ENCODE data around the gene ATP1B2. TPM values are rescaled to one million over a fixed set of nuclear protein-coding genes. Genes with fewer than 3 reads are reported as not detected.
A peak's percentile ranks its signal among the peaks of the same experiment; 100 is the strongest.

ATP1B2 gene, protein sequence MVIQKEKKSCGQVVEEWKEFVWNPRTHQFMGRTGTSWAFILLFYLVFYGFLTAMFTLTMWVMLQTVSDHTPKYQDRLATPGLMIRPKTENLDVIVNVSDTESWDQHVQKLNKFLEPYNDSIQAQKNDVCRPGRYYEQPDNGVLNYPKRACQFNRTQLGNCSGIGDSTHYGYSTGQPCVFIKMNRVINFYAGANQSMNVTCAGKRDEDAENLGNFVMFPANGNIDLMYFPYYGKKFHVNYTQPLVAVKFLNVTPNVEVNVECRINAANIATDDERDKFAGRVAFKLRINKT
- 1 to 10 TPM in 1 of 4 donors, under 1 TPM in 2, not detected in 1; 0.28 to 1.4 (median 0.48) TPM for total RNA-seq

DNA sequence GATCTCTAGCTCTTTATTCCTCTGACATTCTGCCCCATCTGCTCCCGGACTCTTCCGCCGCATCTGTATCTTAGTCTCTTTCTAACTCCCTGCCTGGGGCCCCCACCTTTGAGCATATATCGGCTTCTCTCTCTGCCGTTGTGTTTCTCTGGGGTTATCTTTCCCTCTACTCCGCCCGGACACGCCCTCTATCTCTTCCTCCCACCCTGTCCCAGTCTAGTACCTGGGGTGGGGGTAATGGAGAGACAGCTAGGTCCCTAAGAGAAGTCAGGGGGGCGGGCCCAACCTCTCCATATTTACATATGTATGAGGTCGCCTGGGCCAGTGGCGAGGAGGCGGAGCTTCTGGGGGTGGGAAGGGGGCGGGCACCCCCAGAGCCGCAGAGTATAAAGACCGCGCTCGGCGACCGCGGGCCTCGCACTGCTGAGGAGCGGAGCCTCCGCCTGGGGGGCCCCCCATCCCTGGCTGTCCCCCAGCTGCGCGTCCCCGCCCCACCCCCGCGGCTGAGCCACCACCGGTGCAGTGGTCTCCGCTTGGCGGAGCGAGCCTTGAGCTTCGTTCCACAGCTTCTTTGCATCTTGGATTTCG lies at the start of gene ATP1B2:
Gene ATP1B2, plus strand, starts transcription at position 418 of the 588 bp plus-strand sequence. CDS start 593 bp downstream, outside the sequence.
- TF ChIP-seq, protein P1, sequence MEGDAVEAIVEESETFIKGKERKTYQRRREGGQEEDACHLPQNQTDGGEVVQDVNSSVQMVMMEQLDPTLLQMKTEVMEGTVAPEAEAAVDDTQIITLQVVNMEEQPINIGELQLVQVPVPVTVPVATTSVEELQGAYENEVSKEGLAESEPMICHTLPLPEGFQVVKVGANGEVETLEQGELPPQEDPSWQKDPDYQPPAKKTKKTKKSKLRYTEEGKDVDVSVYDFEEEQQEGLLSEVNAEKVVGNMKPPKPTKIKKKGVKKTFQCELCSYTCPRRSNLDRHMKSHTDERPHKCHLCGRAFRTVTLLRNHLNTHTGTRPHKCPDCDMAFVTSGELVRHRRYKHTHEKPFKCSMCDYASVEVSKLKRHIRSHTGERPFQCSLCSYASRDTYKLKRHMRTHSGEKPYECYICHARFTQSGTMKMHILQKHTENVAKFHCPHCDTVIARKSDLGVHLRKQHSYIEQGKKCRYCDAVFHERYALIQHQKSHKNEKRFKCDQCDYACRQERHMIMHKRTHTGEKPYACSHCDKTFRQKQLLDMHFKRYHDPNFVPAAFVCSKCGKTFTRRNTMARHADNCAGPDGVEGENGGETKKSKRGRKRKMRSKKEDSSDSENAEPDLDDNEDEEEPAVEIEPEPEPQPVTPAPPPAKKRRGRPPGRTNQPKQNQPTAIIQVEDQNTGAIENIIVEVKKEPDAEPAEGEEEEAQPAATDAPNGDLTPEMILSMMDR (IDR thresholded peaks at IDR 0.05), result no peak
- DNase-seq (ENCODE audit: low spot score) (peak; percentile 58), ATAC-seq (ENCODE audit: low FRiP score) (peak; percentile 60)

DNA sequence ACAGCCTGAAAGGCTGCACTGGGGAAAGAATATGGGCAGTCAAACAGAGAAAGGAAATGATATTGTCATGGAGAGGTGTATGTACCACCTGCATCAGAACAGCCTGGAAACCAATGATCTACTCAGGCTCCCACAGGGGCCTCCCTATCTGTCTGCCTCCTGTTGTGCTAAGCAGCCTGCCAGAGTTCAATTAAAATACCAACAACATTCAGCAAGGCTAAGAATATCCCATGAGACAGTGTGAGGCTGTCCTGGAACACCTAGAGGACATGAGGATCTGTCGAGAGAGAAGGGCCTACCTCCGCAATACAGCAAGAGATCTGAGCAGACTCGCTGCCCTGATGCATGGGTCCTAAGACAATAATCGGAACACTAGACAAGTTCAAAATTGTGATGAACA lies 44.4 kb upstream of the ATP1B2 start:
- TF ChIP-seq, protein P1 (IDR thresholded peaks at IDR 0.05), result no peak
- DNase-seq (ENCODE audit: low spot score), result no peak
- no peak for ATAC-seq (ENCODE audit: low FRiP score)

DNA sequence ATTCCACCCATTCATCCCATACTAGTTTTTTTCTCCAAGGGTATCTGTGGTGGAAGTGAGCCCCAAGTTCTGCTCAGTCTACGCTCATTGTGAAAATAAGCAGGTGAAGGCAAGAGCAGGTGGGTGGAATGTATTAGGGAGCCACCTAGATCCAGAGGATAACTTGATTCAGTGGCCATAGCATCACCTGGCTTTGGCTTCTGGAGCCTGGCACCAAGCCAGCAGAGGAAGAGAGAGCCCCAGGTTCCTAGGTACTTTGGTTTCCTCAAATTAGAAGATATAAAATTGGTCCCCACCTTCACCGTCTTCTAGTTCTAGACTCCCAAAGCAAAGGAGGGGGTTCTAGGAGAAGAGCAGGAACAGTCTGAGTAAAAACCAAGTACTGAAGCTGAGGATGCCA lies 40.1 kb upstream of the ATP1B2 start:
- no peak for ATAC-seq (ENCODE audit: low FRiP score)
- DNase-seq (ENCODE audit: low spot score), result no peak
- TF ChIP-seq, protein P1 (IDR thresholded peaks at IDR 0.05), result no peak

DNA sequence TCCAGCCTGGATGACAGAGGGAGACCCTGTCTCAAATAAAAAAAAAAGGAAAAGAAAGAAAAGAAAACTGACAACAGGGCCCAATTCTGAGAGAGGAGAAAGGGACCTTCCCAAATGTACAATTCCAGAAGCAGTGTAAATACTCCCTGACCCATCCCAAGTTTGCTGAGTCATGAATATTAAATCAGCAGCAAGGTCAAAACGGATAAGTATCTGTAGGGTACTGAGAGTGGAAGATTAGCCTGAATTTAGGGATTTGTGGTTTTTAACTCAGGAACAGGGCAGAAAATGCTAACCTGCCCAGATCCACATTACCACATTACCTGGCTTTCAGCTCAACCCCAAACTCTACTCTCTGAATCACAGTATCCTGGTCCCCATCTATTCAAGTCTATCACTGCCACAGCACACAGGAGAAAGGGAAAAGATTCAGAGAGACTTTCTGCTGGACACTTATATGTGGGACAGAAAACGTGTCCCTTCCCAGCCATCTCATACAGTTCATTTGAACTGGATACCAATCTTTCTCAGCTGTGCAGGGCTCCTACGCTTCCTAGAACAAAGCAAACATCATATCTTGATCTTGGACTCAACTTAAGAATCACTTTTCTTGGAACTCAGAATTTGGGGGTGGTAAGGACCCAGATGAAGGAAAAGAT lies 39.0 kb upstream of the ATP1B2 start:
- DNase-seq (ENCODE audit: low spot score) (no peak), ATAC-seq (ENCODE audit: low FRiP score) (no peak)
- TF ChIP-seq, protein P1 (IDR thresholded peaks at IDR 0.05), result no peak

DNA sequence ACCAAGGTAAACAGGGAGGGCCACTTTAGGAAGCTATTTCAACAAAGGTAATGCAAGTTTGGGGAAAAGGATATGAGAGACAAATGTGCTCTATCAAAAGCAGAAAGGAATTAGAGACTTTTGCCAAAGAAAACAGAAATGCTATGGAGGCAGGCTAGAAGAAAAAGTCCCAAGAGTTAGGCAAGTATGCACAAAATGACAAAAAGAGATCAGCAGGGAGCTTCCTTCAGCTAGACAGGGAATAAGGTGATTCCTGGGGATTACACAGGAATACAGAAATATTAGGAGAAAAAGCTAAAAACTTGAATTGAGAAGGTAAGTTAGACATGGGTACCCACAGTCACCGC lies 38.5 kb upstream of the ATP1B2 start:
- no peak for ATAC-seq (ENCODE audit: low FRiP score)
- TF ChIP-seq, protein P1 (IDR thresholded peaks at IDR 0.05), result no peak
- no peak for DNase-seq (ENCODE audit: low spot score)

DNA sequence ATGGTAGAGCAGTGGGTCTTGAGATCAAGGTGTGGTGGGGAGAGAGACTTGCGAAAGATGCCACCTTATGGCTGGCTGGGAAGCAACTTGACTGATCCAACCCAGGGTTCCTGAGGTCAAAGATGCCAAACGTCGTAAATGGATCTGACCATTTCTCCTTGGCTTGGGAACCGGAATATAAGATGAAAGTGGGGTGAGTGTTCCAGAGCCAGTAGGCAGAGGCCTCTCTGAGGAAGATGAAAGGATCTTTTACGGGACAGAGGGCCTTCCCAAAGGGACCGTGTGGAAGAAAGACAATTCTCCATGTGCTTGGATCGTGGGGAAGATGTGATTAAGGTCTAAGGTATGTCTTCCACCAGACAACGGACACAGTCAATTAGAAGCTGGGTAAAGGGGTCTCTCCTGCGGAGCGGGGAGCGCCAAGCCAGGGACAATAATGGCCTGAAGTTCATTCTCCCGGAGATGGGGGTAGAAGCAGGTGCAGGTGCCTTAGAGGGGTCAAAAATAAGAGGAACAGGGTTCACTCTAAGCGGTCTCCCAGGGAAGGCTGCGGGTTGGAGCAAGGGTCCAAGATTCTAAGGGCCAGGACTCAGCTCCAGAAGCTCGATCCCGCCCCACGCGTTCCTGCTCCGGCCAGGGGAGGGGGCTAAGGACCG lies 36.8 kb upstream of the ATP1B2 start:
- ATAC-seq (ENCODE audit: low FRiP score) (peak; percentile 1), DNase-seq (ENCODE audit: low spot score) (no peak)
- TF ChIP-seq, protein P1 (IDR thresholded peaks at IDR 0.05), result no peak
